OCI-LY7 (cell line): ENCODE data around the gene CSF1R.

Experiments
- EZH2phosphoT487 ChIP-seq: fragments of 200-600 bp; sonication (generic); IDR thresholded peaks from 2 replicates; pipeline ENCODE4 v1.6.1; 2018; ENCODE audit warnings: low read depth, borderline replicate concordance, mild to moderate bottlenecking, mixed run types, antibody characterized with exemption, low read length, moderate library complexity, mixed read lengths
- TF ChIP-seq, protein P1 (sequence below): fragments of 200-600 bp; sonication (generic); conservative IDR thresholded peaks from 2 replicates; pipeline ENCODE4 v1.5.1; 2014; ENCODE audit warnings: mild to moderate bottlenecking, antibody characterized with exemption, low read length, moderate library complexity, mixed read lengths

- TF ChIP-seq, protein P1, sequence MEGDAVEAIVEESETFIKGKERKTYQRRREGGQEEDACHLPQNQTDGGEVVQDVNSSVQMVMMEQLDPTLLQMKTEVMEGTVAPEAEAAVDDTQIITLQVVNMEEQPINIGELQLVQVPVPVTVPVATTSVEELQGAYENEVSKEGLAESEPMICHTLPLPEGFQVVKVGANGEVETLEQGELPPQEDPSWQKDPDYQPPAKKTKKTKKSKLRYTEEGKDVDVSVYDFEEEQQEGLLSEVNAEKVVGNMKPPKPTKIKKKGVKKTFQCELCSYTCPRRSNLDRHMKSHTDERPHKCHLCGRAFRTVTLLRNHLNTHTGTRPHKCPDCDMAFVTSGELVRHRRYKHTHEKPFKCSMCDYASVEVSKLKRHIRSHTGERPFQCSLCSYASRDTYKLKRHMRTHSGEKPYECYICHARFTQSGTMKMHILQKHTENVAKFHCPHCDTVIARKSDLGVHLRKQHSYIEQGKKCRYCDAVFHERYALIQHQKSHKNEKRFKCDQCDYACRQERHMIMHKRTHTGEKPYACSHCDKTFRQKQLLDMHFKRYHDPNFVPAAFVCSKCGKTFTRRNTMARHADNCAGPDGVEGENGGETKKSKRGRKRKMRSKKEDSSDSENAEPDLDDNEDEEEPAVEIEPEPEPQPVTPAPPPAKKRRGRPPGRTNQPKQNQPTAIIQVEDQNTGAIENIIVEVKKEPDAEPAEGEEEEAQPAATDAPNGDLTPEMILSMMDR = no peak
- TF ChIP-seq EZH2phosphoT487 = no peak
These were observed 45.1 kb upstream of the CSF1R start for GRCh38 chr5:150131461-150131860.
